ENCODE results near the gene IL5RA.

The IL5RA gene

DNA sequence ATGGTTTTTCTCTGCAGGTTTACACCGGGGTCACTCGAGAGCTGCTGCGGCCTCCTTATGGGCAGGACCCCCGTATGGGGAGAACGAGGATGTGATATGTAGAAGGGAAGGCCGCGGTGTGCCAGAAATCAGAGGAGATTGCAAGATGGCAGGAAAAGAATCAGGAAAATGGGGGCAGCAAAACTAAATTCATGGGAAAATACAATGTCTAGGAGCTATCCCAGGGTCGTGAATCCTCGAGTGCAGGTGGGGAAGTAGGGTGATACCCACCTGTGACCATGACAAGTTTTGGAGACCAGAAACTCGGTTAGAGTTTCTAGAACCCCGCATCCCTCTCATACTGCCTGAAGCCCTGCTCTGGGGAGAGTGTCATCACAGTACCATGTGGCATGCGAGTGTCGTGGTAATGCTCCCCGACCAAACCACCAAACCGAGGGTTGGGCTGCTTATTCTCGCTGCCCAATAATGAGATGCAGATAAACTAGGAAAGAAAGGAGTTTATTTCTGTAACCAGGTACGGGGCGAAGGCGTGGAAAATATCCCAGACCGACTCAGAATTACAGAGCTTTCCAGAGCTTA, 17.3 kb upstream of the IL5RA start:
- H3K9me3 ChIP-seq (ENCODE audit: control insufficient read depth, low read length) = no peaks in the 10 kb centered on the region
- H3K27me3 ChIP-seq (replicated peaks; ENCODE audit: control insufficient read depth, insufficient read depth, low read length) = no peaks in the 10 kb centered on the region
- H3K4me1 ChIP-seq (ENCODE audit: control insufficient read depth, insufficient read depth, low read length) = peaks cover 13% of the 10 kb centered on the region
- peaks cover 27% of the 10 kb centered on the region for H3K36me3 ChIP-seq (ENCODE audit: control insufficient read depth, insufficient read depth, low read length, severe bottlenecking)
- peak overlapping the region; percentile 91 for H3K4me3 ChIP-seq (ENCODE audit: low read length)
- peak overlapping the region; percentile 90 for H3K9ac ChIP-seq (ENCODE audit: low read length)
- DNase-seq (ENCODE audit: low read depth) = peak; percentile 14

DNA sequence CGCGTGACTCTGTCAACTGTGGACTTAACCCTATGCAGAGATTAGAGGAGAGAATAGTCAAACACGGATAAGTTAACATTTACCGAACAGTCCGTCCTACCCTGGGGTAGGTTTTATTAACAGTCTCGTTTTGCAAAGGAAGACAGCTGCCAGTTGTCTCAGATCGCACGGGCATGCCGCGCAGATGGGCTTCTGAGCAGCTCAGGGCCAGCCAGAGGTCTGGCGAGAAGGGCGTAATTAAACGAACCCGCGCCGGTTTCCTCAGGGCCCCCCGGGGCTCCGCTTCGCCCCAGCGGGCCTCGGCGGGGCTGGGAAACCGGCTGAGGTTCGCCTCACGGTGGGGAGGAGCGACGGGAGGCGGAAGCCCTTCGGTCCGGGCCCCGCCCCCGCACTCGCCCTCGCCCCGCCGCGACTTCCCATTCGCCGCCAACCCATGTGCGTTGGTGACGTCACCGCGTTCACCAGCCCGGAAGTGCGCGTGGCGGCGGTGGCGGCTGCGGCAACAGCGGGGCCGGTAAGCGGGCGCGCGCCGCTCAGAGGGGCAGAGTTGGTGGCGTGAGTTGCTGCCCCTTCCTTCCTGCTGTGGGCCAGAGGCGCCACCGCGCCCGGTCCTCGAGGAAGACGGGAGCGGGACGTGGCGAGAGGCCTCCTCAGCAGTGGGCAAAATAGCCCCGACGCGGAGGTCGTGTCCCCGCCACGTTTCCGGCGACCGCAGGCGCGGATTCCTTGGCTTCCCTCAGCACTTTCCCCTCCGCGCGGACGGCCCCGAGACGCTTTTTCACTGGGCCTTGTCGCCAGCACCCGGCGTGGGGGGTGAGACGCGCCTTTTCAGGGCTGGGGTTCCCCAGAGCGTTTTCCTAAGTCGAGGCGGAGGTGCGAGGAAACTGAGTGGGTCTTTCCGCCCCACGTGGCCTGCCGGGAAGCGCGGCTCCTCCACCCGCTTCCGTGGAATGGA, 16.6 kb upstream of the IL5RA start, which contains the start of gene TRNT1:
Gene TRNT1, plus strand, starts transcription at position 464 of the 955 bp plus-strand sequence. CDS start 2,101 bp downstream, outside the sequence.
- Histone ChIP-seq H3K9me3 (ENCODE audit: control insufficient read depth, low read length) (no peaks in the 10 kb centered on the region), H3K4me1 (ENCODE audit: control insufficient read depth, insufficient read depth, low read length) (peaks cover 13% of the 10 kb centered on the region), H3K36me3 (ENCODE audit: control insufficient read depth, insufficient read depth, low read length, severe bottlenecking) (peaks cover 27% of the 10 kb centered on the region), H3K27me3 (replicated peaks; ENCODE audit: control insufficient read depth, insufficient read depth, low read length) (no peaks in the 10 kb centered on the region), H3K4me3 (ENCODE audit: low read length) (peak within 1 kb of the TSS; percentile 91), H3K9ac (ENCODE audit: low read length) (peak within 1 kb of the TSS; percentile 90)
- peak; percentile 99 for DNase-seq (ENCODE audit: low read depth)

DNA sequence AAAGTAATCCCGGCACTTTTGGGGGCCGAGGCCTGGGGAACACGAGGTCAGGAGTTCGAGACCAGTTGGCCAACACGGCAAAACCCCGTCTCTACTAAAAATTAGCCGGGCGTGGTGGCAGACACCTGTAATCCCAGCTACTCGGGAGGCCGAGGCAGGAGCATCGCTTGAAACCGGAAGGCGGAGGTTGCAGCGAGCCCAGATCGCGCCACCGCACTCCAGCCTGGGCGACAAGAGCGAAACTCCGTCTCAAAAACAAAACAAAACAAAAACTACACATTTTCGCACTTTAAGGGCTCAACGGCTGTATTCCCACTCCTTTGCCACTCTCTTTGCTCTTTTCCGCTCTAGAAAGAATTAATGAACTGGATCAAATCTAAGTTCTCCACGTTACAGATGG, 15.8 kb upstream of the IL5RA start:
- Histone ChIP-seq H3K4me3 (ENCODE audit: low read length) (peak overlapping the region; percentile 91), H3K4me1 (ENCODE audit: control insufficient read depth, insufficient read depth, low read length) (peaks cover 13% of the 10 kb centered on the region), H3K27me3 (replicated peaks; ENCODE audit: control insufficient read depth, insufficient read depth, low read length) (no peaks in the 10 kb centered on the region), H3K9me3 (ENCODE audit: control insufficient read depth, low read length) (no peaks in the 10 kb centered on the region), H3K36me3 (ENCODE audit: control insufficient read depth, insufficient read depth, low read length, severe bottlenecking) (peaks cover 23% of the 10 kb centered on the region), H3K9ac (ENCODE audit: low read length) (peak overlapping the region; percentile 90)
- no peak for DNase-seq (ENCODE audit: low read depth)

DNA sequence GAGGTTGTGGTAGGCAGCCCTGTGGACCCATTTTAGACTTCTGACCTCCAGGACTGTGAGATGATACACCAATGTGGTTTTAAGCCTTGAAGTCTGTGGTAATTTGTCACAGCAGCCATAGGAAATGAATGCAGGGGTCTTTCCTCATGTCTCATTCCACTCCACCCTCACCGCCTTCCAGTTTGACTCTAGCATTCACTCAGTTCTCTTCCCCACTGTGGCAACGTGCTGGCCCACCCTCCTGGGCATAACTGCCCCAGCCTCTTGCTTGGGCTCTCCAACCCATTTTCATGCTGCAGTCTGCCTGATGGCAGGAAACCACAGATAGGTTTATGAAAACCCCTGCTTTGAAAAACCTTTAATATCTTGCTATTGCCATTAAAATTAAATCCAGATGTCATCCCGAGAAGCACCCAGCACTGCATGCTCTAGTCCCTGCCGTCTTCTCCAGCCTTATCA, 9.2 kb upstream of the IL5RA start:
- no peaks in the 10 kb centered on the region for H3K27me3 ChIP-seq (replicated peaks; ENCODE audit: control insufficient read depth, insufficient read depth, low read length)
- H3K9me3 ChIP-seq (ENCODE audit: control insufficient read depth, low read length) = no peaks in the 10 kb centered on the region
- no peak overlapping the region for H3K9ac ChIP-seq (ENCODE audit: low read length)
- H3K4me3 ChIP-seq (ENCODE audit: low read length) = no peak overlapping the region
- H3K36me3 ChIP-seq (ENCODE audit: control insufficient read depth, insufficient read depth, low read length, severe bottlenecking) = no peaks in the 10 kb centered on the region
- H3K4me1 ChIP-seq (ENCODE audit: control insufficient read depth, insufficient read depth, low read length) = no peaks in the 10 kb centered on the region
- DNase-seq (ENCODE audit: low read depth) = no peak

GRCh38 chr3:3117651-3118050, 7.5 kb upstream of the IL5RA start:
- Histone ChIP-seq H3K9ac (ENCODE audit: low read length) (no peak overlapping the region), H3K9me3 (ENCODE audit: control insufficient read depth, low read length) (no peaks in the 10 kb centered on the region), H3K4me1 (ENCODE audit: control insufficient read depth, insufficient read depth, low read length) (no peaks in the 10 kb centered on the region), H3K4me3 (ENCODE audit: low read length) (no peak overlapping the region), H3K27me3 (replicated peaks; ENCODE audit: control insufficient read depth, insufficient read depth, low read length) (no peaks in the 10 kb centered on the region), H3K36me3 (ENCODE audit: control insufficient read depth, insufficient read depth, low read length, severe bottlenecking) (no peaks in the 10 kb centered on the region)
- DNase-seq (ENCODE audit: low read depth) = no peak

GRCh38 chr3:3113042-3113709, 3.0 kb upstream of the IL5RA start:
- no peaks in the 10 kb centered on the region for H3K4me1 ChIP-seq (ENCODE audit: control insufficient read depth, insufficient read depth, low read length)
- no peak overlapping the region for H3K9ac ChIP-seq (ENCODE audit: low read length)
- H3K36me3 ChIP-seq (ENCODE audit: control insufficient read depth, insufficient read depth, low read length, severe bottlenecking) = no peaks in the 10 kb centered on the region
- no peak overlapping the region for H3K4me3 ChIP-seq (ENCODE audit: low read length)
- no peak for DNase-seq (ENCODE audit: low read depth)
- no peaks in the 10 kb centered on the region for H3K9me3 ChIP-seq (ENCODE audit: control insufficient read depth, low read length)
- H3K27me3 ChIP-seq (replicated peaks; ENCODE audit: control insufficient read depth, insufficient read depth, low read length) = peaks cover 8% of the 10 kb centered on the region

DNA sequence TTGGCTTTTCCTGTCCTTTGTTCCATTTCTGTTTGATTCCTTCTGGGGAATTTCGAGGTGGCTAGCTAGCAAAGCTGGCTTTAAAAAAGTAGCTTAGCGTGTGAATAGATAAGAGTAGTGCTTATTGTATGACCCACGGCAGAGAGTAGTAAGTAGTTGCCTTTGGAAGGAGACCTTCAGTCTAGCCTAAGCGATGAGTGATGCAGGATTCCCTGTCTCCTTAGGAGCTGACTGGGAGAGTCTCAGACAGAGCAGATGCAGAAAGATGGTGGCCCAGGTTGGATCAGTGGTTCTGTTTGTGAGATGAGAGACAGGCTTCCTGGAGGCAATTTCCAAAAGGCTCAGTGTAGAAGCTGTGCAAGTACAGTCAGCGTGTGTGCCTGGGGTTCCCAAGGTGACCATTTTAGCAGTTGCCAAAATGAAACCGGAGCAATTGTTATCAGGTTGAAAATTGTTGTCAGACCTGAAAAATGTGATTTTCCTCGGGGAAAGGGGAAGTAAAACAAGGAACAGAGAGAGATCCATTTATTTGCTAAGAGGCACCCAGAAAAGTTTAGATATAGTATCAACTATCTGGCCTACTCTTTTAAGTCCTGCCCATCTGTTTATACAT, 681 bp upstream of the IL5RA start:
- Histone ChIP-seq H3K4me1 (ENCODE audit: control insufficient read depth, insufficient read depth, low read length) (no peaks in the 10 kb centered on the region), H3K27me3 (replicated peaks; ENCODE audit: control insufficient read depth, insufficient read depth, low read length) (peaks cover 8% of the 10 kb centered on the region), H3K9ac (ENCODE audit: low read length) (no peak overlapping the region), H3K4me3 (ENCODE audit: low read length) (no peak overlapping the region), H3K9me3 (ENCODE audit: control insufficient read depth, low read length) (peaks cover 5% of the 10 kb centered on the region), H3K36me3 (ENCODE audit: control insufficient read depth, insufficient read depth, low read length, severe bottlenecking) (no peaks in the 10 kb centered on the region)
- no peak for DNase-seq (ENCODE audit: low read depth)

- no peak overlapping the region for H3K4me3 ChIP-seq (ENCODE audit: low read length)
- H3K4me1 ChIP-seq (ENCODE audit: control insufficient read depth, insufficient read depth, low read length) = no peaks in the 10 kb centered on the region
- peaks cover 5% of the 10 kb centered on the region for H3K9me3 ChIP-seq (ENCODE audit: control insufficient read depth, low read length)
- H3K9ac ChIP-seq (ENCODE audit: low read length) = no peak overlapping the region
- no peak for DNase-seq (ENCODE audit: low read depth)
- H3K27me3 ChIP-seq (replicated peaks; ENCODE audit: control insufficient read depth, insufficient read depth, low read length) = peaks cover 8% of the 10 kb centered on the region
- no peaks in the 10 kb centered on the region for H3K36me3 ChIP-seq (ENCODE audit: control insufficient read depth, insufficient read depth, low read length, severe bottlenecking)
Observed at GRCh38 chr3:3109407-3110298, 521 bp downstream of the IL5RA start.

GRCh38 chr3:3107858-3108257, 2.3 kb downstream of the IL5RA start:
- H3K27me3 ChIP-seq (replicated peaks; ENCODE audit: control insufficient read depth, insufficient read depth, low read length) = peaks cover 8% of the 10 kb centered on the region
- H3K9me3 ChIP-seq (ENCODE audit: control insufficient read depth, low read length) = peaks cover 5% of the 10 kb centered on the region
- H3K9ac ChIP-seq (ENCODE audit: low read length) = no peak overlapping the region
- H3K4me3 ChIP-seq (ENCODE audit: low read length) = no peak overlapping the region
- H3K4me1 ChIP-seq (ENCODE audit: control insufficient read depth, insufficient read depth, low read length) = no peaks in the 10 kb centered on the region
- no peak for DNase-seq (ENCODE audit: low read depth)
- H3K36me3 ChIP-seq (ENCODE audit: control insufficient read depth, insufficient read depth, low read length, severe bottlenecking) = no peaks in the 10 kb centered on the region

DNA sequence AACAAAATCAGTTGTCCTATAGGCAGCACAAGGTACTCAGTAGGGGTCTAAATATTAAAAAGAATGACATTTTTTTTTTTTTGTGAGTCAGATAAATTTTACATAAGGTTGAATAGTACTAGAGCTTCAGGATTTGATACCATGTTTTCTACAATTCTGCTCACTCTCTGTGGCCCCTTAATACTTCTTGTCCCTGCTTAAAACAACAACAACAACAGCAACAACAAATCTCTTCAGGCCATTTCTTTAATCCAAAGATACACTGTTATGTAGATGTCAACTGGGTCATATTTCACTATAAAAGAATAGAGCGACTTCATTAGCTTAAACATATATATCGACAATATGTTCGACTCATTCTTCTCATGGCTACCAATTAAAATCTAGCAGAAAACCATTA, 3.0 kb downstream of the IL5RA start:
- Histone ChIP-seq H3K9ac (ENCODE audit: low read length) (no peak overlapping the region), H3K9me3 (ENCODE audit: control insufficient read depth, low read length) (peaks cover 5% of the 10 kb centered on the region), H3K4me3 (ENCODE audit: low read length) (no peak overlapping the region), H3K27me3 (replicated peaks; ENCODE audit: control insufficient read depth, insufficient read depth, low read length) (peaks cover 8% of the 10 kb centered on the region), H3K4me1 (ENCODE audit: control insufficient read depth, insufficient read depth, low read length) (no peaks in the 10 kb centered on the region), H3K36me3 (ENCODE audit: control insufficient read depth, insufficient read depth, low read length, severe bottlenecking) (no peaks in the 10 kb centered on the region)
- no peak for DNase-seq (ENCODE audit: low read depth)

Data from adipocyte (in vitro differentiated cells).